GM19468 (cell line): ENCODE data around the gene USP17L24.
"Not testable (repeated sequence)": the region's sequence is repeated elsewhere in the genome, so short reads cannot be mapped to it uniquely, and the experiment has no call there.

ENCODE experiments used
- ATAC-seq: cut with Tn5 transposase; IDR thresholded peaks from one replicate; pipeline ENCODE4 v1.9.1; 2021; ENCODE audit warnings: mild to moderate bottlenecking, moderate library complexity, moderate number of reproducible peaks; ENCODE audit not compliant: unreplicated experiment; ENCODE audit errors: extremely low read depth

The USP17L24 gene

GRCh38 chr4:9324865-9325264 is at the start of gene USP17L24:
Gene USP17L24, plus strand, starts transcription at chr4:9325165. Its CDS starts 0 bp downstream, at chr4:9325165.
- not testable (repeated sequence) for ATAC-seq

DNA sequence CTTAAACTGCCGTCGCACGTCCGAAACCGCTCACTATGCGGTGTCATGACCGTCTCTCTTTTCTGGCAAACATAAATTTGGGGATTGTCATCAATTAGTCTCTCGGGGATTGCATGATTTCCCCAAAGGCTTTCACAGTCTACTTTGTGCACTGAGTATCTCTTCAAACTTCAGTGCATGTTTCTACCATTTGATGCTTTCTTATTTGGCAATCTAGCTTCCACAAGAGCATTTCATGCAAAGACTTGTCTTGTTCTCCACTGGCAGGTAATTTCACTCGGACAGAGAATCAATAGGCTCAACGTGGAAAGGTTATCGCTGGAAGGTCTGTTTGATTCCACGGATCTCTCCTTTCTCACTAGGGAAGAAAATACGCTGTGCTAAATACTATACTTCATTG is 774 bp upstream of the USP17L24 start:
- not testable (repeated sequence) for ATAC-seq

GRCh38 chr4:9329611-9330010 is 4.6 kb downstream of the USP17L24 start, which contains the start of gene USP17L25:
Gene USP17L25, plus strand, starts transcription at chr4:9329911. Its CDS starts 0 bp downstream, at chr4:9329911.
- not testable (repeated sequence) for ATAC-seq

- not testable (repeated sequence) for ATAC-seq
Measured at GRCh38 chr4:9334358-9334757, 9.4 kb downstream of the USP17L24 start, which contains the start of gene USP17L26. Gene USP17L26, plus strand, starts transcription at chr4:9334658. Its CDS starts 0 bp downstream, at chr4:9334658.

DNA sequence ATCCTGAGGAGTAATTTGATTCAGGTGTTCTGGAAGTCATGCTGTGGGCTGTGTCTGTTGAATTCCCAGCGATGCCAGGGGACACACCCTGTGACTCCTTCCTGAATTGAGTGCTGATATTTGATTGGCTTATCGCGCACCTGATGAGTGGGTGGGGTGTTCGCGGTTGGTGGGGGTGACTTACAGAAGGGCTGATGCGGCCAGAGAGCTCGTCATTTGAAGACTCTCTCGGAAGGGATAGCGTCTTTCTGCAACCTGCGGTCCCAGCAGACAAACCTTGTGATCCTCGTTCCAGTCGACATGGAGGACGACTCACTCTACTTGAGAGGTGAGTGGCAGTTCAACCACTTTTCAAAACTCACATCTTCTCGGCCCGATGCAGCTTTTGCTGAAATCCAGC is 14.1 kb downstream of the USP17L24 start, which contains the start of gene USP17L5:
Gene USP17L5 (plus strand): TSS at position 301 of the 400 bp plus-strand sequence. CDS start 0 bp downstream, at position 301.
- not testable (repeated sequence) for ATAC-seq

- not testable (repeated sequence) for ATAC-seq
Measured at GRCh38 chr4:9343848-9344247, 18.9 kb downstream of the USP17L24 start, which contains the start of gene USP17L27. Gene USP17L27, plus strand, starts transcription at chr4:9344148. Its CDS starts 0 bp downstream, at chr4:9344148.

GRCh38 chr4:9348593-9348992 is 23.6 kb downstream of the USP17L24 start, which contains the start of gene USP17L28:
Gene USP17L28, plus strand, starts transcription at chr4:9348893. Its CDS starts 0 bp downstream, at chr4:9348893.
- not testable (repeated sequence) for ATAC-seq

GRCh38 chr4:9350866-9351265 is 25.9 kb downstream of the USP17L24 start:
- not testable (repeated sequence) for ATAC-seq

DNA sequence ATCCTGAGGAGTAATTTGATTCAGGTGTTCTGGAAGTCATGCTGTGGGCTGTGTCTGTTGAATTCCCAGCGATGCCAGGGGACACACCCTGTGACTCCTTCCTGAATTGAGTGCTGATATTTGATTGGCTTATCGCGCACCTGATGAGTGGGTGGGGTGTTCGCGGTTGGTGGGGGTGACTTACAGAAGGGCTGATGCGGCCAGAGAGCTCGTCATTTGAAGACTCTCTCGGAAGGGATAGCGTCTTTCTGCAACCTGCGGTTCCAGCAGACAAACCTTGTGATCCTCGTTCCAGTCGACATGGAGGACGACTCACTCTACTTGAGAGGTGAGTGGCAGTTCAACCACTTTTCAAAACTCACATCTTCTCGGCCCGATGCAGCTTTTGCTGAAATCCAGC is 28.4 kb downstream of the USP17L24 start, which contains the start of gene USP17L29:
Gene USP17L29 (plus strand): TSS at position 301 of the 400 bp plus-strand sequence. CDS start 0 bp downstream, at position 301.
- ATAC-seq = not testable (repeated sequence)

GRCh38 chr4:9362829-9363228 is 37.9 kb downstream of the USP17L24 start, which contains the start of gene USP17L30:
Gene USP17L30, plus strand, starts transcription at chr4:9363129. Its CDS starts 0 bp downstream, at chr4:9363129.
- ATAC-seq = not testable (repeated sequence)
